Measurements from ENCODE around the gene PDCD7. TPM values are rescaled to one million over a fixed set of nuclear protein-coding genes. Genes with fewer than 3 reads are reported as not detected.

PDCD7 gene
- total RNA-seq, 1 experiment from 2014 or later = 29.1 TPM

- CTCF ChIA-PET = interaction anchor here (0.5 to 0.7 kb wide), 2 partner anchors 43 to 391 kb away, joined by 3 to 4 read pairs; no protein-coding TSS in a partner anchor
- Histone ChIP-seq H3K4me1 (replicated peaks; ENCODE audit: insufficient read depth) (no peaks in the 10 kb centered on the region), H3K27ac (no peak overlapping the region), H3K4me2 (no peak overlapping the region), H3K27me3 (ENCODE audit: insufficient read depth, low read depth) (no peaks in the 10 kb centered on the region), H2AFZ (no peak overlapping the region), H3K9me3 (ENCODE audit: insufficient read depth, low read depth) (no peaks in the 10 kb centered on the region), H3K4me3 (no peak overlapping the region), H3K9me2 (ENCODE audit: insufficient read depth) (no peaks in the 10 kb centered on the region), H4K20me1 (ENCODE audit: insufficient read depth) (no peaks in the 10 kb centered on the region), H3K36me3 (ENCODE audit: low read depth) (no peaks in the 10 kb centered on the region), H3K79me2 (ENCODE audit: low read depth) (no peaks in the 10 kb centered on the region), H3F3A (ENCODE audit: insufficient read depth, low read depth) (no peaks in the 10 kb centered on the region)
- DNase-seq = no peak
- intact Hi-C loops (cut with micrococcal nuclease; ENCODE audit: unreplicated experiment) = no loop called here
- POLR2A ChIA-PET (ENCODE audit: unreplicated experiment) = interaction anchor here (0.6 kb wide), 1 partner anchor 314 kb away, joined by 3 read pairs; no protein-coding TSS in a partner anchor
- TF ChIP-seq EZH2 (IDR thresholded peaks at IDR 0.05; ENCODE audit: low read depth) (no peak), CTCF (conservative IDR thresholded peaks at IDR 0.05) (no peak)
- no TSS peak for BruUV-seq (replicated peaks)
Observed at GRCh38 chr15:65099336-65099735, 34.3 kb downstream of the PDCD7 start.

GRCh38 chr15:65097651-65098263, 35.9 kb downstream of the PDCD7 start:
- intact Hi-C loops (cut with micrococcal nuclease; ENCODE audit: unreplicated experiment) = no loop called here
- no peak for TF ChIP-seq EZH2 (IDR thresholded peaks at IDR 0.05; ENCODE audit: low read depth)
- CTCF ChIA-PET = no interaction called here
- no peak for DNase-seq
- no peaks in the 10 kb centered on the region for H3K27me3 ChIP-seq (ENCODE audit: insufficient read depth, low read depth)
- POLR2A ChIA-PET (ENCODE audit: unreplicated experiment) = no interaction called here
- H3K4me3 ChIP-seq = no peak overlapping the region
- H3K79me2 ChIP-seq (ENCODE audit: low read depth) = no peaks in the 10 kb centered on the region
- no TSS peak for BruUV-seq (replicated peaks)
- H3K4me1 ChIP-seq (replicated peaks; ENCODE audit: insufficient read depth) = no peaks in the 10 kb centered on the region
- no peaks in the 10 kb centered on the region for H3K36me3 ChIP-seq (ENCODE audit: low read depth)
- no peaks in the 10 kb centered on the region for H3K9me3 ChIP-seq (ENCODE audit: insufficient read depth, low read depth)
- no peak overlapping the region for H3K27ac ChIP-seq
- H3K4me2 ChIP-seq = no peak overlapping the region
- no peaks in the 10 kb centered on the region for H4K20me1 ChIP-seq (ENCODE audit: insufficient read depth)
- H3K9me2 ChIP-seq (ENCODE audit: insufficient read depth) = no peaks in the 10 kb centered on the region
- no peaks in the 10 kb centered on the region for H3F3A ChIP-seq (ENCODE audit: insufficient read depth, low read depth)
- H2AFZ ChIP-seq = no peak overlapping the region

GRCh38 chr15:65096481-65097385, 36.9 kb downstream of the PDCD7 start:
- BruUV-seq (replicated peaks) = no TSS peak
- no peak for DNase-seq
- Histone ChIP-seq H3K36me3 (ENCODE audit: low read depth) (no peaks in the 10 kb centered on the region), H3K27me3 (ENCODE audit: insufficient read depth, low read depth) (no peaks in the 10 kb centered on the region), H3K9me3 (ENCODE audit: insufficient read depth, low read depth) (no peaks in the 10 kb centered on the region), H3K4me3 (no peak overlapping the region), H3K4me2 (no peak overlapping the region), H4K20me1 (ENCODE audit: insufficient read depth) (no peaks in the 10 kb centered on the region), H3F3A (ENCODE audit: insufficient read depth, low read depth) (no peaks in the 10 kb centered on the region), H2AFZ (no peak overlapping the region), H3K79me2 (ENCODE audit: low read depth) (no peaks in the 10 kb centered on the region), H3K27ac (no peak overlapping the region), H3K9me2 (ENCODE audit: insufficient read depth) (no peaks in the 10 kb centered on the region), H3K4me1 (replicated peaks; ENCODE audit: insufficient read depth) (no peaks in the 10 kb centered on the region)
- CTCF ChIA-PET = interaction anchor here (0.6 kb wide), 1 partner anchor 1259 kb away, joined by 3 read pairs; no protein-coding TSS in a partner anchor
- no peak for TF ChIP-seq EZH2 (IDR thresholded peaks at IDR 0.05; ENCODE audit: low read depth)
- no peak for TF ChIP-seq CTCF (conservative IDR thresholded peaks at IDR 0.05)
- intact Hi-C loops (cut with micrococcal nuclease; ENCODE audit: unreplicated experiment) = no loop called here
- POLR2A ChIA-PET (ENCODE audit: unreplicated experiment) = no interaction called here
